GM12872 (cell line): Measurements from ENCODE around the gene LPIN3.
A peak's percentile ranks its signal among the peaks of the same experiment; 100 is the strongest.

ENCODE experiments used
- TF ChIP-seq, protein P1 (sequence below): IDR thresholded peaks from 3 replicates; pipeline ENCODE4 v1.5.1; 2011; ENCODE audit warnings: low read depth, mild to moderate bottlenecking, low read length, moderate library complexity; ENCODE audit not compliant: insufficient read depth

LPIN3 gene

DNA sequence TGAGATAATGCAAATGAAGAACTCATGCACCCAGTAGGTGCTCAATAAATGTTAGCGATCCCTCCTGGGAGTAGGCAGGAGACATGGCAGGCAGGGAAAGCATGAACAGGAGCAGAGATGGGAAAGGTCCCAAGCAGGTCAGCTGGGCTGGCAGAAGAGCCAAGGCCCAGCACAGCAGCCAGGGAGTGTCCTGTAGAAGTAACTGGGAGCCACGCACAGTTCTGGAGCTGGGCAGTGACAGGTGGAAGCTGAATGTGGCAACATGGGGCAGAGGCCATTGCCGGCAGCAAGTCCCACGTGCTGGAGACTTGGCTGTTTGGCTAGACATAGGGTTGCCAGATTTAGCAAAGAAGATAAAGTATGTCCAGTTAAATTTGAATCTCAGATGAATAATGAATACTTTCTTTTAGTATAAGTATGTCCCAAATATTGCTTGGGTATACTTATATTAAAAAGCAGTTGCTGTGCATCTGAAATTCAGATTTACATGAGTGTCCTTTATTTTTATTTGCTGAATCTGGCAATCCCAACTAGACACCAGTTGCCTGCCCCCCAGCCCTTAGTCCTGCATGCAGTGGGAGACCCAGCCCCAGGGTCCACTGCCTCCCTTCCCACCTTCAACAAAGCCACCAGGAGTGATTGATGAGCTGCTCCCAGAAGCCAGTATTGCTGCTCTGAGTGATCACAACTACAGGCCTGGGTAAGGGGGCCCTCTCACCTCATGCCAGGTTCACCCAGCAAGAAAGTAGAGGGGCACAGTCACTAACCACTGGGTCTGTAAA lies 3.7 kb upstream of the LPIN3 start:
- TF ChIP-seq, protein P1, sequence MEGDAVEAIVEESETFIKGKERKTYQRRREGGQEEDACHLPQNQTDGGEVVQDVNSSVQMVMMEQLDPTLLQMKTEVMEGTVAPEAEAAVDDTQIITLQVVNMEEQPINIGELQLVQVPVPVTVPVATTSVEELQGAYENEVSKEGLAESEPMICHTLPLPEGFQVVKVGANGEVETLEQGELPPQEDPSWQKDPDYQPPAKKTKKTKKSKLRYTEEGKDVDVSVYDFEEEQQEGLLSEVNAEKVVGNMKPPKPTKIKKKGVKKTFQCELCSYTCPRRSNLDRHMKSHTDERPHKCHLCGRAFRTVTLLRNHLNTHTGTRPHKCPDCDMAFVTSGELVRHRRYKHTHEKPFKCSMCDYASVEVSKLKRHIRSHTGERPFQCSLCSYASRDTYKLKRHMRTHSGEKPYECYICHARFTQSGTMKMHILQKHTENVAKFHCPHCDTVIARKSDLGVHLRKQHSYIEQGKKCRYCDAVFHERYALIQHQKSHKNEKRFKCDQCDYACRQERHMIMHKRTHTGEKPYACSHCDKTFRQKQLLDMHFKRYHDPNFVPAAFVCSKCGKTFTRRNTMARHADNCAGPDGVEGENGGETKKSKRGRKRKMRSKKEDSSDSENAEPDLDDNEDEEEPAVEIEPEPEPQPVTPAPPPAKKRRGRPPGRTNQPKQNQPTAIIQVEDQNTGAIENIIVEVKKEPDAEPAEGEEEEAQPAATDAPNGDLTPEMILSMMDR = no peak

DNA sequence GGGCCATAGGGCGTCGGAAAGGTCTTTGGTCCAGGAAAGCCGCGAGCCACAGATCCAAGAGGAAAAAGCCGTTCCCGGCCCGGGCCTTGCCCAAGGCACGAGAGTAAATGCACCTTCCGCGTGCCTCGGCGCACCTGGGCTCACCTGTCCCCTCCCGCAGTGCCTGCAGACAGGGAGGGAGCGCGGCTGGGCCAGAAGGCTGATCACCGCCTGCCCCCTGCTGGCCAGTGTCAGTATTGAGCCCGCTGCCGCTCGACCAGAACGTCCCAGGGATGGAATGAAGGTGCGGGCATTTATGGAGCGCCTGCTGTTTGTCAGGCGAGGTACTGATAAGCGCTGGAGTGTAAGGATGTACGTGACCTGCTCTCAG lies 679 bp upstream of the LPIN3 start:
- TF ChIP-seq, protein P1 = peak; percentile 92

DNA sequence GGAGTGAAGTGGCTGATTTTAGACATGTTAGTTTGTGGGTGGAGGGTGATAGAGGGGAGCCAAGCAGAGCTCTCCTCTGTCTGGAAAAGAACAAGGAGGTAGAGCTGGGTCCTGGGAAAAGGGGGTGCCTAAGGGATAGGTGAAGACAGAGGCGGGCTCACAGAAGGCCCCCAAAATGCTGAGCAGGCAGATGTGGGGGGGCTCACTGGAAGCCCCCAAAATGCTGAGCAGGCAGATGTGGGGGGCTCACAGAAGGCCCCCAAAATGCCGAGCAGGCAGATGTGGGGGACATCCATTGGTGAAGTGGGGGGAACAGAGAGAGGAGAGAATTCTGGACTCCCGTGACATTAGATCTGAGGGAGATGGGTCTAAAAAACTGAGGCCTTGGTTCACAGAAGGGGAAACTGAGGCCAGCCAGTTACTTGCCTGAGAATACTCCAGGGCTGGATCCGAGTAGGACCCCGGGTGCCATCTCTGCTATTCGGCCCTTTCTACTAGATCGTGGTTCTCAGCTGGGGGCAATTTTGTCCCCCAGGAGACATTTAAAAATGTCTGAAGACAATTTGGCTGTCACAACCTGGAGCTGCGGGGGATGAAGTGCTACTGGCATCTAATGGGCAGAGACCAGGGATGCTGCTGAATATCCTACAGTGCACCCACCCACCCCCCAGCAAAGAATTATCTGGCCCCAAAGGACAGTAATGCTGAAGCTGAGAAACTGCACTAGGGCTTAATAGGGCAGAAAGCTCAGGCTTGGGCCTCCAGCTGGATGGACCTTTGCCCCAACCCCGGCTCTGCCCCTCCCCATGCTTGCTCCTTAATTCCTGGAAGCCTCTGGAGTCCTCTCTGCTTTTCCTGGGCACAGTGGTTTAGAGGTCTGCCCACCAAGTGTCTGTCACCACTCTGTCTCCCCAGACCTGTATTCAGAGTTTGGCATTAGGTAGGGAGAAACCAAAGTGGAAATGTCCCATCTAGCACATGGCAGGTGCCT lies 2.1 kb downstream of the LPIN3 start:
- TF ChIP-seq, protein P1 = no peak

DNA sequence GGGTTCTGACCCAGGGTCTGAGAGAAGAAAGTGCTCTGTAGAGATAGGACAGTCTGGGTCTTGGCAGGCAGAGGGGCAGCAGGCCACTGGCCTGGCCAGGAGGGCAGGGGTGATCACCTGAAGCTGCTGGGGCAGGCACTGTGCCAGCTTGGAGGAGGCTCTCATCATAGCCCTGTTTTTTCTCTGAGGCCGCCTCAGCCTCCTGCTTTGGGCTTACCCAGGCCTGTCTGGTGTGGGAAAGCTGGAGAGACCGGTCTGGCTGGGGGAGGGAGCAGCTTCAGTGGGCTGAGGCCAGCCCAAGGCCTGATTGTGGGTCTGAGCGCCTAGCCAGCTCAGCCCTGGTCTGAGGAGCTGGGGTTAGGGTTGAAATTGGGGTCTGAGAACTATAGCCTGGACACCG lies 3.9 kb downstream of the LPIN3 start:
- TF ChIP-seq, protein P1 = no peak

DNA sequence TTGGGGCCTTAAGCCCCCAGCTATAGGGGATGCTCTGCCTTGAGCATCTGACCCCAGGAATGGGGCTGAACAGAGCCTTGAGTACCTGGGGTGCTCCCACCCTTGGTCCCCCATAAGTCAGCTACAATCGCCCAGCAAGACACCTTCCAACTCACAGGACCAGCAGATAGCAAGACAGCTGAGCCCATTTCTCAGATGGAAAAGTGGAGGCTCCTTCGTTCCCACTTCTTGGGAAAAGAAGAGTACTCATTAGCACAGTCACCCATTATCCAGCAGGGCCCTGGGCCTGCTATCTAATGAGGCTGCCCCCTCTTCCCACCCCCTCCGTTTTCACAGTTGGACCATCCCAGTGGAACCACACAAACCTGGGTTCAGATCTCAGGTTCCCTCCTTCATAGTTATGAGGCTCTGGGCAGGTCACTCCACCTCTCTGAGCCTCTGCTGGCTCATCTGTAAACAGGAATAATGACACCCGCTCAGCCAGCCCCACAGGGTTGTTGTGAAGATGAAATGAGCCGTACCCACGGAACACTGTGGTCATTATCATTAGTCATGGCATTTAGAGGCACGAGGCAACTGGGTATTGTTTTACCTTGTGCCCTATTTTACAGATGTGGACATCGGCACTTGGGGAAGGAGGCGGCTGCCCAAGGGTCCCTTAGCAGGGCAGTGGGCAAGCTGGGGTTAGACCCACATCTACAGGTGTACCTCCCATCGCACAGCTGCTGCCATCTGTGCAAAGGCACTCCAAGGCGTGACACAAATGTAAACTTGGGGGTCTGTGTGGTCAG lies 4.5 kb downstream of the LPIN3 start:
- TF ChIP-seq, protein P1 = no peak

DNA sequence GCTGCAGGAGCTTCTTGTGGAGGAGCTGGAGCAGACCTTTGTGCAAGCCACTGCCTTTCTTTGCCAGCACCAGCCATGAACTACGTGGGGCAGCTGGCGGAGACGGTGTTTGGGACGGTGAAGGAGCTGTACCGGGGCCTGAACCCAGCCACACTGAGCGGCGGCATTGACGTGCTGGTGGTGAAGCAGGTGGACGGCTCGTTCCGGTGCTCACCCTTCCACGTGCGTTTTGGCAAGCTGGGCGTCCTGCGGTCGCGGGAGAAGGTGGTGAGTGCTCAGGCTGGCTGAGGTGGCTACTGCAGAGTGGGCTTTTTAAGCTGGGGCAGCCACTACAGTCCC lies 5.1 kb downstream of the LPIN3 start:
- TF ChIP-seq, protein P1 = no peak
